Bronchial epithelial cell (primary cell): Measurements from ENCODE around the gene HAUS7. TPM values are rescaled to one million over a fixed set of nuclear protein-coding genes. Genes with fewer than 3 reads are reported as not detected.
A peak's percentile ranks its signal among the peaks of the same experiment; 100 is the strongest.

Experiments
- DNase-seq: peaks from one replicate; pipeline ENCODE4 v3.0.0-alpha.2; 2010; ENCODE audit warnings: low read depth
- FAIRE-seq: peaks from 2 replicates; lab custom pipeline; 2011; peaks lifted over from hg19 to GRCh38; lab: Jason Lieb, UNC
- H3K27me3 ChIP-seq: 2 replicates; pipeline ENCODE4 v1.5.1; 2011; ENCODE audit warnings: low read length; ENCODE audit not compliant: control insufficient read depth, insufficient read depth
- H3K36me3 ChIP-seq: 2 replicates; pipeline ENCODE4 v1.5.1; 2011; ENCODE audit warnings: low read length; ENCODE audit not compliant: control insufficient read depth, insufficient read depth
- H3K4me3 ChIP-seq: 2 replicates; pipeline ENCODE4 v1.5.1; 2011; ENCODE audit warnings: mild to moderate bottlenecking, low read depth, low read length, control low read depth
- total RNA-seq: library from RNA; depleted of rRNA; stranded (reverse); fragments of >200 nt; gene quantifications from 2 replicates; pipeline ENCODE4 v1.2.1, GENCODE V29; 2014
- TF ChIP-seq, protein P1 (sequence below): IDR thresholded peaks from 2 replicates; pipeline ENCODE4 v1.5.1; 2011; ENCODE audit warnings: mild to moderate bottlenecking, moderate library complexity, low read length, control low read depth, inconsistent platforms; ENCODE audit not compliant: insufficient read depth, severe bottlenecking

Gene HAUS7
- total RNA-seq, 1 donor from 2014 or later: 7.4 TPM

DNA sequence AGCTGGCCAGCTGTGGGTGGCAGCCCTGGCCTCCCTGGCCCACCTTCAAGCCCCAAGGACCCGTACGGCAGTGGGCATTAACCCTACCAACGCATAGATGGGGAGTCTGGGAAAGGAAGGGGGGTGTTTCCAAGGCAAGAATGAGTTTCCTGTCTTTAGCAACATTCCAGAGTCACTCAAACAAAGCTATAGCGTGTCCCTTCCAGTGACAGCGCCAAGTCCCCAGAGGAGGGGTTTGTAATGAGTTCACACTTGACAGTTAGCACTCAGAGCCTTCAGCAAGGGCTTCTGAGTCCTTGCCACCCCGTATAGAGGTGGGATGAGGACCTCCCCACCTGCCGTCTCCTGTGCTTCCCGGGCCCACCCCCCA, 26.2 kb upstream of the HAUS7 start:
- TF ChIP-seq, protein P1, sequence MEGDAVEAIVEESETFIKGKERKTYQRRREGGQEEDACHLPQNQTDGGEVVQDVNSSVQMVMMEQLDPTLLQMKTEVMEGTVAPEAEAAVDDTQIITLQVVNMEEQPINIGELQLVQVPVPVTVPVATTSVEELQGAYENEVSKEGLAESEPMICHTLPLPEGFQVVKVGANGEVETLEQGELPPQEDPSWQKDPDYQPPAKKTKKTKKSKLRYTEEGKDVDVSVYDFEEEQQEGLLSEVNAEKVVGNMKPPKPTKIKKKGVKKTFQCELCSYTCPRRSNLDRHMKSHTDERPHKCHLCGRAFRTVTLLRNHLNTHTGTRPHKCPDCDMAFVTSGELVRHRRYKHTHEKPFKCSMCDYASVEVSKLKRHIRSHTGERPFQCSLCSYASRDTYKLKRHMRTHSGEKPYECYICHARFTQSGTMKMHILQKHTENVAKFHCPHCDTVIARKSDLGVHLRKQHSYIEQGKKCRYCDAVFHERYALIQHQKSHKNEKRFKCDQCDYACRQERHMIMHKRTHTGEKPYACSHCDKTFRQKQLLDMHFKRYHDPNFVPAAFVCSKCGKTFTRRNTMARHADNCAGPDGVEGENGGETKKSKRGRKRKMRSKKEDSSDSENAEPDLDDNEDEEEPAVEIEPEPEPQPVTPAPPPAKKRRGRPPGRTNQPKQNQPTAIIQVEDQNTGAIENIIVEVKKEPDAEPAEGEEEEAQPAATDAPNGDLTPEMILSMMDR: no peak
- no peak for DNase-seq
- Histone ChIP-seq H3K27me3 (no peaks in the 10 kb centered on the region), H3K4me3 (no peak overlapping the region), H3K36me3 (no peaks in the 10 kb centered on the region)
- no peak for FAIRE-seq

DNA sequence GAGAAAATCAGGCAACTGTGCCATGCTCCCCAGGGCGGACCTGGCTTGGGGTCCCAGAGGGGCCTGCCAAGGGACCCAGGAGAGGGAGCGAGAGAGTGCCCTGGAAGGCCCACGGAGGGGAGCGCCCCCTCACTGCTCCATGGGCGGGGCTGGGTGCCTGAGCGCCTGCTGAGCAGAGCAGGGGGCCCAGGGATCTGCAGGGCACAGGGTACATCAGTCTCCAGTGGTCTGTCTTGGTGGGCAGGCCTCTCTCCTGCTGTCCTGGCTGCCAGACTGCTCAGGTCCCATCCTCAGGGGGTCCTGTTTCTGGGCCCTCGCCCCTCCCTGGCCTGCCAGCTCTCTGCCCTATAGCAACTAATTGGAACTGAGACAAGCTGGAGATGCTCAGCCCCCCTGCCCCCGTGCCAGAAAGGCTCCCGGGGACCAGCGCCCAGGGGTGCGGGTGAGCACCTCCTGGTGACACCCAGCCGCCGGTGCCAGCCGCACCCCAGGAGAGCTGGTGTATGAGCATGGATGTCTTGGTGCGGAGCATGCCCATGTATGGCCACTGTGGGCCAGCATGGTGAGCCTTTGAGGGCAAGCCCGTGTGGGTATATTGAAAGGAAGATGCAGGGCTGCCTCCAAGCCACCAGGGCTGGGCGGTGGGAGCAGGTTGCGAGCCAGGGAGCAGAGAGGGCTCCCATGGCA, 25.7 kb upstream of the HAUS7 start:
- no peak for FAIRE-seq
- TF ChIP-seq, protein P1: no peak
- H3K4me3 ChIP-seq: no peak overlapping the region
- H3K27me3 ChIP-seq: no peaks in the 10 kb centered on the region
- no peaks in the 10 kb centered on the region for H3K36me3 ChIP-seq
- no peak for DNase-seq

DNA sequence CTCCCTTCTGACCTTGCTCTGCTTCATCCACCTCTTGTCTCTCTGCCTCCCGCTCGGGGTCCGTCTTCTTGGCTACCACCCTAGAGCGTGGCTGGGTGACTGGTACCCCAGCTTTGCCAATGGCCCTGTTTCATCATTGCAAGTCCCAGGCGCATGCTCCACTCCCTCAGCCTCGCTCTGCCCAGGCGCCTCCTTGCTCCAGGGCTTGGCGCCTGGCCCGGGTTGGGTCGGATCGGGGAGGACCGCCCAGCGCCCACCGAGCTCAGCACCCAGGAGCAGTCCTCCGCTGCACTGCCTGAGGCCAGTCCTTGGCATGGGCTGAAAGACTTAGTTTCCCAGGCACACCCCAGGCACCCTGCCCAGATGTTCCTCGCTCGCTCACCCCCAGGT, 25.0 kb upstream of the HAUS7 start:
- DNase-seq (peak; percentile 5), FAIRE-seq (no peak)
- Histone ChIP-seq H3K4me3 (no peak overlapping the region), H3K36me3 (no peaks in the 10 kb centered on the region), H3K27me3 (no peaks in the 10 kb centered on the region)
- TF ChIP-seq, protein P1: no peak

DNA sequence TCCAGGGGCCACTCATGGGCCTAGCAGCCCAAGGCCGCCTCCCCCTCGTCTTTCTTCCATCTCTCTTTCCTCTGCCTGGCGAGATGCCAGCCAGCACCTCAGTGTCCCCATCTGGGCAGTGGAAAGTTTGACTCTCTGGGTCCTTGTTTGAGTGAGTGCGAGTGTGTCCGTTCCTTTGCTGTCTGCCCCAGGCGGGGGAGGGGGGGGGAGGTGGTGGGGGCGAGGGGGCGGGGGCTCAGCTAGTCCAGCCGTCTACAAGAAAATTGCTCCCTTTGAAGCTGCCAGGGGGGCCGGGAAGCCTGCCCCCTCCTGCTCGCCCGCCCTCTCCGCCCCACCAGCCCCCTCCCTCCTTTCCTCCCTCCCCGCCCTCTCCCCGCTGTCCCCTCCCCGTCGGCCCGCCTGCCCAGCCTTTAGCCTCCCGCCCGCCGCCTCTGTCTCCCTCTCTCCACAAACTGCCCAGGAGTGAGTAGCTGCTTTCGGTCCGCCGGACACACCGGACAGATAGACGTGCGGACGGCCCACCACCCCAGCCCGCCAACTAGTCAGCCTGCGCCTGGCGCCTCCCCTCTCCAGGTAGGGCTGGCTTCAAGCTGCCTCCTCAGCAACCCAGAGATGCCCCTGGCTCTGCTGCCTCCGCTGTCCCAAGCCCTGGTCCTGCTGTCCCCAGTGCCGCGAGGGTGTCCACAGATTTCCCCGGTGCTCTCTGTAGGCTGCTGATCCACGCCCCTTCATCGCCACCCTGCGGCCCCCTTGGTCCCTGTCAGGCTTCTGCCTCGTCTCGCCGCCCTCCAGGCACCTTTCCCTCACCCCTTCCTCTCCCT, 24.4 kb upstream of the HAUS7 start, which contains the start of gene BGN:
Gene BGN (plus strand): TSS at position 440 of the 821 bp plus-strand sequence. CDS start 9,652 bp downstream, outside the sequence.
- H3K4me3 ChIP-seq: no peak within 1 kb of the TSS
- H3K27me3 ChIP-seq: no peaks in the 10 kb centered on the region
- FAIRE-seq: no peak
- no peak for DNase-seq
- no peaks in the 10 kb centered on the region for H3K36me3 ChIP-seq
- TF ChIP-seq, protein P1: peak; percentile 1

DNA sequence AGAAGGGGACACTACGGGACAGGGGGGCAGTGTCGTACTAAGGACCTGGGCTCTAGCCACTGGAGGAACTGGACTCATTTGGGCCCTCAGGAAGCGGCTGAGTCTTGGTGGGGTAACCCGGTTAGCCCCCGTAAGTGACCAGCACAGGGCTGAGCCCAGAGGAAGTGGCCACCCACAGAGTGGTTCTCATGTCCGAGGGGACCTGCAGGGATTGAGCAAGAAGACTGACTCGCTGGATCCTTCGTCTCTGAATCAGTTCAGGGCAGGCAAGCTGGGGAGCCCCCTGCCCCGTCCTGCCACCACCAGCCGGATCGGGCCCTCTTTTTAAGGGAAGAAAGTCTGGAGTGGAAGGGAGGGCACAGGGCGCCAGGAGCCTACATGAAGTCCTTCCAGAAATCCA, 23.7 kb upstream of the HAUS7 start:
- FAIRE-seq (no peak), DNase-seq (no peak)
- Histone ChIP-seq H3K27me3 (no peaks in the 10 kb centered on the region), H3K36me3 (no peaks in the 10 kb centered on the region), H3K4me3 (no peak overlapping the region)
- TF ChIP-seq, protein P1: no peak
